ENCODE measurements around the gene HLX.
A peak's percentile ranks its signal among the peaks of the same experiment; 100 is the strongest.

Gene HLX

GRCh38 chr1:220928320-220928719, 49.1 kb downstream of the HLX start:
- DNase-seq (ENCODE audit: low read depth) = no peak
- TF ChIP-seq CTCF (conservative IDR thresholded peaks at IDR 0.05; ENCODE audit: control insufficient read depth, insufficient read depth, low read depth, low read length) = no peak
- no peak overlapping the region for H3K4me3 ChIP-seq (ENCODE audit: control insufficient read depth, low read depth, low read length)

- peak; percentile 58 for DNase-seq (ENCODE audit: low read depth)
- TF ChIP-seq CTCF (conservative IDR thresholded peaks at IDR 0.05; ENCODE audit: control insufficient read depth, insufficient read depth, low read depth, low read length) = no peak
- H3K4me3 ChIP-seq (ENCODE audit: control insufficient read depth, low read depth, low read length) = no peak overlapping the region
These were observed 49.6 kb downstream of the HLX start for GRCh38 chr1:220928725-220929300.

- TF ChIP-seq CTCF (conservative IDR thresholded peaks at IDR 0.05; ENCODE audit: control insufficient read depth, insufficient read depth, low read depth, low read length) = no peak
- no peak for DNase-seq (ENCODE audit: low read depth)
- H3K4me3 ChIP-seq (ENCODE audit: control insufficient read depth, low read depth, low read length) = no peak overlapping the region
These were observed 50.1 kb downstream of the HLX start for GRCh38 chr1:220929304-220929703.
